Stimulated activated CD8-positive, alpha-beta memory T cell treated with anti-CD3 and anti-CD28 coated beads, Interleukin-15, amount 100 ng/mL, for 4 hours (primary cell): ENCODE measurements around the gene MAP10.
"Not testable (repeated sequence)": the region's sequence is repeated elsewhere in the genome, so short reads cannot be mapped to it uniquely, and the experiment has no call there.

Experiments used
- DNase-seq, 2 donors: peaks; one replicate each; pipeline ENCODE4 v3.0.0-alpha.2; 2020; ENCODE audit warnings: low read depth in 2 of 2

MAP10 gene, protein sequence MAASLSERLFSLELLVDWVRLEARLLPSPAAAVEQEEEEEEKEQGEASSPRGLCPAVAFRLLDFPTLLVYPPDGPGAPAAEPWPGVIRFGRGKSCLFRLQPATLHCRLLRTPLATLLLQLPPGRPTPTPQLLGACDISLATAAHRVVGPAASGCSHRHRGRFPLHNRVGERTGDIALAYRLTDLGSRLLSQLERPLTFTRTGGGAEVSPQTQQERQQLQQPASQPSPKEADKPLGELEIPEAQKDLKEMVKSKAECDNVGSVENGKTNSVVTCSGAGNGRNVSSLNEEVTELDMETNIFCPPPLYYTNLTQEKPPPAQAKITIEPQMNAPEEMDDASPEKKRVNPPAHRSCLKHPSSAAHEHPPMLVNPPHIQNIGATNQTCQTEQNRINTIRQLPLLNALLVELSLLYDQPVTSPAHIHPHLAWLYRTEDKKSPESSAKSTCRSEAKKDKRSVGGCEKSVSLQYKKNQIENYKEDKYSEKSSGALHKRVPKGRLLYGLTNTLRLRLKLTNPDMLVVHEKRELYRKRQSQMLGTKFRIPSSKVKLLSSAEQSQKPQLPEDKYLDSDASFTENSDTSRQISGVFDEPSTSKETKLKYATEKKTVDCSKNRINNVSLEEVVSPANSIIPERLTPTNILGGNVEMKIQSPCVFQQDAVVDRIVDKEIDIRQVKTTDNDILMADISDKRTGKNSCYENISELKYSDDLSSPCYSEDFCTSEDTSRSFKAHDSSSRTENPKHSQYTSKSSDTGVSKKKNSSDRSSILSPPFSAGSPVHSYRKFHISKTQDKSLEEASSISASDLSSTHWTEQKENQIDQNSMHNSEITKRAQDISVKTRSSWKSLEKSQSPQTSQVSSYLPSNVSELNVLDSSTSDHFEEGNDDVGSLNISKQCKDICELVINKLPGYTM

DNA sequence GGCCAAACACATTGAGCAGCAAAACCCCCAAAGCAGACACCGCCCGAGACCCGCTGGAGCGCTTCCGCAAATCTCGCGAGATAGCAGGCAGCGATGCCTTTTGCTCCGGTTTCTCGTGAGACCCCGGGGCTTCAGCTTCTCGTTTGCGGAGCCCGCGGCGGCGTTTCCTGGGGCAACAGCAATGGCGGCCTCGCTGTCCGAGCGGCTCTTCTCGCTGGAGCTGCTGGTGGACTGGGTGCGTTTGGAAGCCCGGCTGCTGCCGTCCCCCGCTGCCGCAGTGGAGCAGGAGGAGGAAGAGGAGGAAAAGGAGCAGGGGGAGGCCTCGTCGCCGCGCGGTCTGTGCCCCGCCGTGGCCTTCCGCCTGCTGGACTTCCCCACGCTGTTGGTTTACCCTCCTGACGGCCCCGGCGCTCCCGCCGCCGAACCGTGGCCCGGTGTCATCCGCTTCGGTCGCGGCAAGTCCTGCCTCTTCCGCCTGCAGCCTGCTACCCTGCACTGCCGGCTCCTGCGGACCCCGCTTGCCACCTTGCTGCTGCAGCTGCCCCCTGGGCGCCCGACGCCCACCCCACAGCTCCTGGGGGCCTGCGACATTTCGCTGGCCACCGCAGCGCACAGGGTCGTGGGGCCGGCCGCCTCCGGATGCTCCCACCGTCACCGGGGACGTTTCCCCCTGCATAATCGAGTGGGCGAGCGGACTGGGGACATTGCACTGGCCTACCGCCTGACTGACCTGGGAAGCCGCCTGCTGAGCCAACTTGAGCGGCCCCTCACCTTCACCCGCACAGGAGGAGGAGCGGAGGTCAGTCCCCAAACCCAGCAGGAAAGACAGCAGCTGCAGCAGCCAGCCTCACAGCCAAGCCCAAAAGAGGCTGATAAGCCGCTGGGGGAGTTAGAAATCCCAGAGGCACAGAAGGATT, at the start of gene MAP10:
Gene MAP10 (plus strand): TSS at position 148 of the 917 bp plus-strand sequence. CDS start 34 bp downstream, at position 182.
- peak; percentile 35 to 50 for DNase-seq

DNA sequence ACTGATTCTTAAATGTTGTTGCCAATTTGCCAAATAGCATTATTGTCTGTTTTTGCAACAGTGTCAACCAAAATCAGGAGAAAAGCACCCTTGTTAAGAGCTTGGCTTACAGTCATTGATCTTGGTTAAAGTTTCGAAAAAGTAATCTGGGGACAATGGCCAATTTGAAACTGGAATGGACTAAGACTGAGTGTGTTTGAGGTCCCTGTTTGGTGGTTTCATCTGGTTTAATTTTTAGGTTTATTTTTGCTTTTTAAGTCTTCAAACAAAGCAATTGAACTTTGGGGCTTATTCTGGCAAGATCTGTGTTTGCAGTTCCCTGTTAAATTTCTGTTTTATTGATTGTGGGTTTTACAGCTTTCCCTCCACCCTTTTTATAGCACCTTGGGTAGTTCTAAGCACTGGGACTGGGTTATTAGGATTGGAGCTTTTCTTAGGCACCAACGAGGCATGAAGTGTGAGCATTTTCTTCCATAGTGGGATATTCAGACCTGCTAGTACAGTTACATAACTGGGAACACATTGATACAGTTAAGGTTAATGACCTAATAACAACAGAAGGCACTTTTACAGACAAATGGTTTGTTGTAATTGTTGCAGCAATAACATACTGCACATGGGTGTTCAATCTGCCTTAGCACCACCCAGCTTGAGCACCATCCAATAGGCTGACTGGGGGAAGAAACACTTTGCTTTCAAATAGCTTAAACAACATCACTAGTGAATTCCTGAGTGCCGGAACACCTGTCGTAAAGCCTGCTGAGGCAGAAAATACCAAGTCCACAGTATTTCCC, 40.6 kb upstream of the MAP10 start:
- no peak for DNase-seq

DNA sequence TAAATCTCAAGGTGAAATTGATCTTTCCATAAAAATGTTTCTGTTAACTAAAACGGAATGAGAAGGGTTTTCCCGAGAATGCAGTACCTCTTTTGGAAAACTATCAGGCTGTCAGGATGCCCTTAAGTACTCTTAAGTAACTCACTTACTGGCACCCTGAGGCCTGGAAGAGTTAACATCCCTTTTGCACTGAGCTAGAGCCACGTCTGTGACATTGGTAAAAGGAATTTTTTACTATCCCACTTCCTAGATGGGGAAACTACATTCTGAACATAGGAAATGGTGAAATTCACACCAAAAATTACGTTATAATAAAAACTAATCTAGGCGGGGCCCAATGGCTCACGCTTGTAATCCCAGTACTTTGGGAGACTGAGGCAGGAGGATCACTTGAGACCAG, 39.7 kb upstream of the MAP10 start:
- no peak for DNase-seq

DNA sequence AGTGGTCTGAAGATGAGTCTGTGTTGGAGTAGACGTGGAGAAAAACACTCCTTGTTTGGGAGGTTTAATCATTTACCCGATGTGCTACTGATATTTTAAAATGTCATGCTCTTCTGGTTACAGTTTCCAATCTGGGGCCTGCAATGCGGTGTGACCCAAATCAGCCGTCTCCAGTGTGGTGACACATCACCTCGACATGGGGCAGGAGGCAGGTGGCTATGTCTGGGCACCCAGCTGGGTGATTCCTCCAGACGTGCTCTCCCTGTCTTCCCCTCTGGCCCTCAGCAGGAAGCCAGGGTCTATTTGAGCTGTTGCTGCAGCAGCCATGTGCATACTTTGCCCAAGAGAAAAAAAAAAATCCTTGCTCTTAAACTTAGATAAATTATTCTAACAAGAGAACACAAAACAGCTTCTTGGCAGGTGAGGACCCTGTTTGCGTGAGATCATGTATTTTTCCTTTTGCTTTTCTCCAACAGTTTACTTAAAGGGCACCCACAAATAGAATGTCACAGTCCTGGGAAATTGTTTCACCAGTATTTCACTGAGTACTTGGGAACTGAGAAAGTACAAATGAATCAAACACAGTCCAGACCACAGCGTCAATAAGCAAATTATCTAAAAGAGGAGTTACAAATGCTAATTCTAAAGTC, 38.9 kb upstream of the MAP10 start:
- no peak for DNase-seq

DNA sequence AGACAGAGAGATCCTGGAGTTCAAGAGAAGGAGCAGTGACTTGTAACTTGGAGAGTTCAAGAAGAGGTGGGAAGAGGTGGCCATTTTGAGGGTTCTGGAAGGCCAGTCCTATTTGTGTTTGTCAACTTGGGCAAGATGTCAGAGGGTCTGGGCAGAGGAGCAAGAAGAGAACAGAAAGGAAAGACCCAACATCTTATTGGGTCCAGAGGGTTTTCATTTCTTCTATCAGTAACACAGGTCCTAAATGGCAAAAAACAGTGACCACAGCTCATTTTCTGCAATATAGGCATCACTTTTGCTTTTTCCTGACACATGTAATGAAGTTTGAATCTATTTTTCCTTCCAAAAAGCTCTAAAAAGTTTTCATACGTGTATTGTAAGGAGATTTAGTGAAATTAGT, 38.3 kb upstream of the MAP10 start:
- DNase-seq = no peak

DNA sequence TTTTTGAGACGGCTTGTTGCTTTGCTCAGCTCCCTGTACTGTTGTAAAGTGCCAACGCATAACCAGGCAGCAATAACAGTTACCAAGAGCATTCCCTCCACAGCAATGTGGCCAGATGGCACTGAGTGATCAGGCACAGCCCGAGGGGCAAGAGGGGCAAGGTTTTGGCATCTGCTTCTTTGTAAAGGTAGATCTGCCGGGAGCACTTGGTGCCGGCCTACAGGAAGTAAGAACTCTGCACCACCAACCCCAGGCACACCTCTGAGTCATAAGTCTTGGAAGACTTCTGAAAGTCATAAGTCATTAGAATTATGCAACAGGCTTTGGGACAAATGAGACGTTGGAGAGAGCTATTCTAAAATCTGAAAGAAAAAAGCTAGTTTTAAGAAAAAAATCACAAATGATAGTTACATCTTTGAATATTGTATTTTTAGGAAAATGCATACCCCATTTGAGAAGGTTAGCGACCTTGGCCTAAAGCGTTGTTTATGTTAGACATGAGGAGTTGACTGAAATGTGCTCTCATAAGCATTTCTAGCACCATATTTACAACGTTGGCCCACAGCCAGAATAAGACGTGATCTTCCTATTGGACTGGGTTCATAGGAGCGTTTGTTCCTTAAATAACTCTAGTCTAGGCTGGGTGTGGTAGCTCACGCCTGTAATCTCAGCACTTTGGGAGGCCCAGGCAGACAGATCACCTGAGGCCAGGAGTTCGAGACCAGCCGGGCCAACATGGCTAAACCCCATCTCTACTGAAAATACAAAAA, 37.7 kb upstream of the MAP10 start:
- DNase-seq = no peak

DNA sequence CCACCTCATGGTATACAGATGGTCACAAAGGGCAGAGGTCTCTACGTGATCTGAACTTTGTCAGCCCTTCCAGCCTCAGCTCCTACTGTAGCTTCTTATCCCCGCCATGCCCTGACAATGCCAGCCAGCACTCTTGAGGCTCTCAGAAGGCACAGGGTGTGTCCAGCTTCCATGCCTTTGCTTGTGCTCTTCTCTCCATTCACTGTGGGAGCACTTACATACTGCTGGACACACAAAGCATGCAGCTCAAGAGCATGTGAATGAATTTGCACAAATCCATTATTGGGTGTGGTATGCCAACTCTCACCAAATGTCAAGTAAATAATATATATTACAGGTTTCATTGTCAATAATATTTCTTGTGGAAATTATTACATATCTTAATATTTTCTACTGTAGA, 36.4 kb upstream of the MAP10 start:
- no peak for DNase-seq

DNA sequence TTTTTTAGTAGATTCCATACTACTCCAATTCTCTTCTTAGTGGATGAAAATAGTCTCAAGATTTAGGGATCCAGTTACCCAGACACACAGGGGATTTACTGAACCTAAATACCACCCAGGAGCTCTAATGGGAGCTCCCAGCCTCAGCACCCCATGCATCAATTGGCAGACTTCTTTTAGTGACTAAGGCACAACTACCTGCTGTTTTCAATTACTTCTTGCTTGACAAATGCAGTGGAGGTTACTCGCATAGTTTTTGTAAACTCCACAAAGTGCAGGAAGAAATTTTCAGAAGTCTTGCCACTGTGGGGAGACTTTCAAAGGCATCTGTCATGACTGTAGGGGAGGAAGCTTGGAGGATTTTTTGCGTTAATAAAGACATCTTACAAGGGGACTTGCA, 35.5 kb upstream of the MAP10 start:
- no peak for DNase-seq

DNA sequence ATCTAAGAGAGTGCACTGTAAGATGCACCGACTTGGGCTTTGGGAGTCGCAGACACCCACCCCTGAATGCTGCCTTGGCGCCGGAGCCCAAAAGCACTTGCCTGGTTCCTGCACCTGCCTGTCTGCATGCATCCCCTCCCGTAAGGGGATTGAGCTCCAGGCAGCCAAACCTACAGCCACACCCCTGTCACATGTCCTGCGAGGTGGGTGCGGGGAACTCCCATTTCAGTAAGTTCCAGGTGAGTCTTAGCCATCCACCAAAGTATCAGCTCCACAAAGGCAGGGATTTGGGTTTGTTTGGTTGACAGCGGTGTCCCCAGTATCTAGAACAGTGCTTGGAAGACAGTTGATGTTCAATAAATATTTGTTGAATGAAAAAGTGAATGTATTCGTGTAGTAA, 31.5 kb upstream of the MAP10 start:
- DNase-seq = no peak

DNA sequence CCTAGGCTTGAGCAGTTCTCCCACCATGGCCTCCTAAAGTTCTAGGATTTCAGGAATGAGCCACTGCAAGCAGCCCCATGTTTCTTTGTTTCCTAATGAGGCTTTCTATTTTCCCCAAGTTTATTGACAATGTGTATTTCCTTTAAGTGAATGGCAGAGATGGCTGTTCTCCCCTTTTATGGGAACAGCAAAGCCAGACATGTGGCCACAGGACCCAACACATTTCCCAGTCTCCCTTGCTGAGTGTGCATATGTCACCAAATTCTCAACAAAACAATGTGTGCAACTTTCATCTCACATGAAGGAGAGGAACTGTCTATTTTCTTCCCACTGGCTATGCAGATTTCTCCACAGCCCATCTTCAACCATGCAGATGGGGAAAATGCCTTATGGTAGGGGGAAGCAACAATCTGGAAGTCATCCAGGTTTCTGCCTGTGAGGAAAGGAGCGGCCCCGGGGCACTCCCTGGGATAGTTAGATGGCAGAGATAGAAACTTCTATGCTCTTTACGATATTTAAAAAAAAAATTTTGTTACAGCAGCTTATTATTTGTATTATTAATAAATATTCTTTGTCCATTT, 28.6 kb upstream of the MAP10 start:
- DNase-seq = no peak

DNA sequence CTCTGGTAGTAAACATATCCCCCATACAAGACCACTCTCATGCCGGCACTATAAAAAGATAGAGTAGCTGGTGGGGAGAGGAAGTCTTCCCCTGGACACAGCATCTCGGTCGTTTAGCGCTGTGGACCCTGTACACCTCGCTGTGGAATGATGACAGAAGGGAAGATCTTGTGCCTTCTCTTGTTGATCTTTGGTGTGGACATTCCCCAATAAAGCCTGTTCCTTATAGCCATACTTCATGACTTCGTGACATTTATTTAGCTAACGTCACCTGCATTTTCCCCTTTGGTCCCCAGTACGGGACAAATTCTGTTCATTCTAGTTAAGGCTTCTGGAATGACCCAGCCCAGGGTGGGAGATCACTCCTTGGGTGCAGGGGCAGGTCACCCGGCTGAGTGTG, 24.9 kb upstream of the MAP10 start:
- DNase-seq = no peak

DNA sequence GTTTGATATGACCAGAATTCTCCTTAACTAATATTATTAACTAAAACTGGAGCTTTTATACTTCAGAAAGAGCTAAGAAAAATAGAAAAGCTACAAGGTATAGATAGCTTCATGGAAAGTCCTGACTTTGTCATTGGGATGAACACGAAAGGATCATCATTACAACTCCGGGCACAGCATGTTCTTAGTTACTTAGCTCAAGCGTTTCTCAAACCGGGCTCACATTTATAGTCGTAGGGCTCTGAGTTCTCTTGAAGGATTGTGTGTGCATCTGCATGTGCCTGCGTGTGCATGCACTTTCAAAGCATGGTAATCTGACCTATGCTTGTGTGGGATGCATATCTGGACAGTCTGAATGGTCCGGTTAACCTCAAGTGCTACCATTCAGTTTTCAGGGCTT, 20.4 kb upstream of the MAP10 start:
- no peak for DNase-seq

DNA sequence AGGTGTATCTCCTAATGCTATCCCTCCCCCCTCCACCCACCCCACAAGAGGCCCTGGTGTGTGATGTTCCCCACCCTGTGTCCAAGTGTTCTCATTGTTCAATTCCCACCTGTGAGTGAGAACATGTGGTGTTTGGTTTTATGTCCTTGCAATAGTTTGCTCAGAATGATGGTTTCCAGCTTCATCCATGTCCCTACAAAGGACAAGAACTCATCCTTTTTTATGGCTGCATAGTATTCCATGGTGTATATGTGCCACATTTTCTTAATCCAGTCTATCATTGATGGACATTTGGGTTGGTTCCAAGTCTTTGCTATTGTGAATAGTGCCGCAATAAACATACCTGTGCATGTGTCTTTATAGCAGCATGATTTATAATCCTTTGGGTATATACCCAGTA, 19.6 kb upstream of the MAP10 start:
- not testable (repeated sequence) for DNase-seq

DNA sequence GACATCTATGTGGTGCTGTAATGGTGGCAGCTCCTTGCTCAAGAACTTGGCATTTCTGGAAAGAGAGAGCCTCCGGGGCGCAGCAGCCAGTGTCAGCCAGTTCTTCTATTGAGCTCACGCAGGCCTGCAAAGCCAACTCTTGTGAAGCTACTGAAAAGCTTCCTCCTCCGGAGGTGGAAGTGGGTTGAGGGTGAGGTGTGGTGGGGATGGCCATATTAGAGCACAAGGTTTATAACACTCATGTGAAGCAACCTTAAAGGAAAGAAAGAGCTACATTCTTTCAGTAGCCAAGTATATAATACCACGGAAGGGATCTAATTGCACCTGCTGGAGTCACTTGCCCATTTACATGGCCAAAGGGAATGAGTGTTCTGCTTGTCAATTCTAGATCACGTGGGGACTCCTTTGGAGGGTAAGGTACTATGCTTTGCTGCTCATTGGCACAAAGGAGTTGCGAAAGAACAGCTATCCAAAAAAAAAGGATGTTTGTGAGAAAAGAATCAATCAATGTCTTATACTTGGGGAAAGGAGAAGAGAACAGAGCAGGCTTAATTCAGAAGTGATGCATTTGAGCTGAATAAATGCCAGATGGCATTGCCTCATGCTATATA, 18.3 kb upstream of the MAP10 start:
- DNase-seq = no peak

DNA sequence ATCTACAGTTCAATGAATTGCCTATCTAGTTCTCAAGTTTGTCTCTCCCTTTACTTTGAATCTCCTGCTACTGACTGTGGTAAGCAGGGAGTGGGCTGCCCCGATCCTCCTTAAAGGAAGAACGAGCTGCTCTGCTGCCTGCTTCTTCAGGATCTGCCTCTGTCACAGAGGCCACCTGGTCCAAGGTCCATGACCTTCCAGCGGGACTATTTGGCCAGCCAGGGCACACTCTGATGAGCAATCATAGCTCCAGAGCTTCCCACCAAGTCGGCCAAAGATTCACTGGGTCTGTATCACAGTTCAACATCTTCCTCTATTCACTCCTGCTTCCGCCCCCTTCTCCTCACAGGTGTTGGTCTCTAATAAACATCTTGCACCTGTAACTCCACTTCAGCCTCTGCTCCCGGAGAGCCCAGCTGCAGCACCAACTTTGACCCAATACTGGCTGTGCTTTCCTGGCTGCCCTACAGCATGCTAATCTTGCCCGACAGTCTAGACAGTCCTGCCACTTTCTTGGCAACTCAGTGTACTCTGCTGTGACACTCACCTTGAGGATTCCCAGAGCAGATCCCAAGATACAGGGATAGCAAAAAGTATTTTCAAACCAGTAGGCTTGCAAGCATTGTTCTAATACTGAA, 16.9 kb upstream of the MAP10 start:
- no peak for DNase-seq

DNA sequence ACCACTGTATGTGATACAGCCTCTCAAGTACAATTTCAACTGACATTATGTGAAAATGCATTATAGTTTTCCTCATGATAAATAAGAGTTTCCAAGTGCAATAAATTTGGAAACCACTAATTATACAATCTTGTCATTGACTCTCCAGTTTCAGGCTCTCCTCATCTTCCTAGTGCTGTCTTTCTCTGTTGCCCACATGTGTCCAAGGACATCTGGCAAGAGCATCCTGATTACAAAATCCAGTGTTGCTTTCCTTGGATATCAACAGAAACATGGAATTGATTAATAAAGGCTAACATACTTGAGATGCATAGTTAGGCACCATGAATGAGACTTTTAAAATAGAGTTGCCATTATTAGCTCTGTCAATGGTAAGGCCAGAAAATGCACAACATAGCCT, 15.6 kb upstream of the MAP10 start:
- no peak for DNase-seq

DNA sequence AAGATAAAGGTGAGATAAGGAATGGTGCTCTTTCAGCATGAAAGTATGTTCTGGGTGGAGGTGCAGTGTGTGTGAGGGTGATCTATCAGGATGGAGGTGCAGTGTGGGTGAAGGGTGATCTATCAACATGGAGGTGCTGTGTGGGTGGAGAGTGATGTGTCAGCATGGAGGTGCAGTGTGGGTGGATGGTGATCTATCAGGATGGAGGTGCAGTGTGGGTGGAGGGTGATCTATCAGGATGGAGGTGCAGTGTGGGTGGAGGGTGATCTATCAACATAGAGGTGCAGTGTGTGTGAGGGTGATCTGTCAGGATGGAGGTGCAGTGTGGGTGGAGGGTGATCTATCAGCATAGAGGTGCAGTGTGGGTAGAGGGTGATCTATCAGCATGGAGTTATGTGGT, 12.3 kb upstream of the MAP10 start:
- DNase-seq = peak in 1 of 2 donors; percentile 14

DNA sequence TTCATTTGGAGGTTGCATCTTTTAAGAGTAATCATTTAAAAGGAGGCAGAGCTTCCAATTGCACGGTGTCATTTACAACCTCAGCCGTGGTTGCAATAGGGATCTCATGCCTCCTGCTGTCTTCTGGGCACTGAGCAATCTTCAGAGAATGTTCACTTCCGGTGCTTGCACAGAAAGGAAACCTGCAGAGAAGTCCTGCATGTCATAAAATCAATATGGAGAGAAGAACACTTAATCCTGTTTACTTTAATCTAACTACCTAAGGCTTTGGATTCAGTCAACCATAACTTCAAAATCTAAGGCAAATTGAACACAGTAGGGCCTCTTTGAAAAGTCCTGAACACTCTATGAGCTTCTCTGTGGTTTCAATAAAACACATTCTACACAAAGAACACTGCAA, 11.3 kb upstream of the MAP10 start:
- no peak for DNase-seq
